Mesenchymal stem cell (in vitro differentiated cells and primary cell): Measurements from ENCODE around the gene HYAL2.

Experiments
- DNase-seq: peaks from one replicate; pipeline ENCODE4 v3.0.0-alpha.2; 2013
- H2AFZ ChIP-seq: one replicate; pipeline ENCODE4 v1.6.1; 2013; ENCODE audit warnings: low read depth, mild to moderate bottlenecking, control low read depth, inconsistent platforms, low read length, moderate library complexity
- H2AK5ac ChIP-seq: 2 replicates; pipeline ENCODE4 v1.6.1; 2013; ENCODE audit warnings: low read length, moderate library complexity, mild to moderate bottlenecking, inconsistent platforms; ENCODE audit not compliant: severe bottlenecking
- H2BK120ac ChIP-seq: one replicate; pipeline ENCODE4 v1.6.1; 2013; ENCODE audit warnings: low read depth, mild to moderate bottlenecking, inconsistent platforms, low read length, moderate library complexity
- H2BK12ac ChIP-seq, 2 experiments: one replicate each; pipeline ENCODE4 v1.6.1; 2013; ENCODE audit warnings: inconsistent platforms in 2 of 2, low read length in 2 of 2, mild to moderate bottlenecking in 2 of 2, moderate library complexity in 2 of 2, control low read depth in 1 of 2
- H2BK15ac ChIP-seq: one replicate; pipeline ENCODE4 v1.6.1; 2013; ENCODE audit warnings: mild to moderate bottlenecking, low read depth, inconsistent platforms; ENCODE audit not compliant: poor library complexity, severe bottlenecking
- H2BK5ac ChIP-seq: 2 replicates; pipeline ENCODE4 v1.6.1; 2013; ENCODE audit warnings: low read depth, mild to moderate bottlenecking, low read length, control low read depth, inconsistent platforms; ENCODE audit not compliant: poor library complexity, severe bottlenecking
- H3K14ac ChIP-seq, 2 experiments: one replicate each; pipeline ENCODE4 v1.6.1; 2013; ENCODE audit warnings: inconsistent platforms in 2 of 2, low read length in 2 of 2, control low read depth in 1 of 2, mild to moderate bottlenecking in 1 of 2, moderate library complexity in 1 of 2
- H3K18ac ChIP-seq, 2 experiments: one replicate each; pipeline ENCODE4 v1.6.1; 2013; ENCODE audit warnings: inconsistent platforms in 2 of 2, low read length in 2 of 2, control low read depth in 1 of 2, low read depth in 1 of 2, mild to moderate bottlenecking in 1 of 2
- H3K23ac ChIP-seq, 2 experiments: one replicate each; pipeline ENCODE4 v1.6.1; 2013; ENCODE audit warnings: inconsistent platforms in 2 of 2, low read length in 2 of 2, mild to moderate bottlenecking in 2 of 2, moderate library complexity in 2 of 2, control low read depth in 1 of 2
- H3K27ac ChIP-seq: 2 replicates; pipeline ENCODE4 v1.5.1; 2013; ENCODE audit warnings: mild to moderate bottlenecking, moderate library complexity, low read length, control low read depth, inconsistent platforms; ENCODE audit not compliant: poor library complexity, severe bottlenecking
- H3K27me3 ChIP-seq, 2 experiments: 2 replicates each; pipeline versions ENCODE4 v1.6.1 to v1.7.0; 2013; ENCODE audit warnings: low read length in 2 of 2, mild to moderate bottlenecking in 2 of 2, moderate library complexity in 2 of 2, control low read depth in 1 of 2, inconsistent platforms in 1 of 2; ENCODE audit not compliant: control insufficient read depth in 1 of 2, insufficient read depth in 1 of 2
- H3K36me3 ChIP-seq, 2 experiments: 2 replicates each; pipeline versions ENCODE4 v1.6.1 to v1.7.0; 2013; ENCODE audit warnings: low read length in 2 of 2, control low read depth in 1 of 2, inconsistent platforms in 1 of 2, low read depth in 1 of 2, mild to moderate bottlenecking in 1 of 2; ENCODE audit not compliant: insufficient read depth in 2 of 2, control insufficient read depth in 1 of 2
- H3K4ac ChIP-seq, 2 experiments: one replicate each; pipeline ENCODE4 v1.6.1; 2013; ENCODE audit warnings: inconsistent platforms in 2 of 2, low read length in 2 of 2, mild to moderate bottlenecking in 2 of 2, moderate library complexity in 2 of 2, control low read depth in 1 of 2, low read depth in 1 of 2
- H3K4me1 ChIP-seq: 2 replicates; pipeline ENCODE4 v1.6.1; 2013; ENCODE audit warnings: low read depth, low read length, control low read depth; ENCODE audit not compliant: control insufficient read depth, insufficient read depth
- H3K4me2 ChIP-seq: 2 replicates; pipeline ENCODE4 v1.6.1; 2013; ENCODE audit warnings: low read length, mild to moderate bottlenecking, inconsistent platforms; ENCODE audit not compliant: poor library complexity, severe bottlenecking
- H3K4me3 ChIP-seq, 2 experiments: 2 replicates each; pipeline versions ENCODE4 v1.5.1 to v1.7.0; 2013; ENCODE audit warnings: low read length in 2 of 2, mild to moderate bottlenecking in 2 of 2, control low read depth in 1 of 2, low read depth in 1 of 2; ENCODE audit not compliant: insufficient read depth in 1 of 2
- H3K79me1 ChIP-seq: replicated peaks from 2 replicates; pipeline ENCODE4 v1.6.1; 2013; ENCODE audit warnings: mild to moderate bottlenecking, control low read depth, low read length, inconsistent platforms; ENCODE audit not compliant: poor library complexity, severe bottlenecking
- H3K9ac ChIP-seq: 2 replicates; pipeline ENCODE4 v1.7.0; 2013; ENCODE audit warnings: mild to moderate bottlenecking, low read length, moderate library complexity
- H3K9me3 ChIP-seq: 2 replicates; pipeline ENCODE4 v1.7.0; 2013; ENCODE audit warnings: mild to moderate bottlenecking, low read length; ENCODE audit not compliant: control insufficient read depth
- H4K8ac ChIP-seq: one replicate; pipeline ENCODE4 v1.6.1; 2013; ENCODE audit warnings: inconsistent platforms, mild to moderate bottlenecking, low read length, moderate library complexity
- H4K91ac ChIP-seq: one replicate; pipeline ENCODE4 v1.6.1; 2013; ENCODE audit warnings: mild to moderate bottlenecking, low read length, inconsistent platforms
- WGBS: methylation state at CpG from one replicate; pipeline ENCODE4 v1.1.7; 2013; ENCODE audit warnings: mixed read lengths; 5-methylcytosine and 5-hydroxymethylcytosine counted together

The HYAL2 gene

GRCh38 chr3:50320853-50321335, 1.7 kb downstream of the HYAL2 start:
- peak overlapping the region; percentile 81 for H2AFZ ChIP-seq
- no peaks in the 10 kb centered on the region for H3K9me3 ChIP-seq
- peak overlapping the region; percentile 60 for H3K4me2 ChIP-seq
- H3K4me3 ChIP-seq, result peak overlapping the region; percentile 78 to 88
- WGBS, result 0% methylated on average over 32 of the region's 45 CpGs
- peaks cover 51 to 57% of the 10 kb centered on the region in 2 experiments for H3K36me3 ChIP-seq
- peak overlapping the region; percentile 92 to 99 for H3K18ac ChIP-seq
- peak overlapping the region; percentile 100 for H2BK120ac ChIP-seq
- peak overlapping the region; percentile 64 for H4K91ac ChIP-seq
- peak overlapping the region; percentile 85 for H4K8ac ChIP-seq
- H3K23ac ChIP-seq, result no peak overlapping the region
- H3K27me3 ChIP-seq, result no peaks in the 10 kb centered on the region
- peak overlapping the region; percentile 76 for H2BK5ac ChIP-seq
- H3K27ac ChIP-seq, result peak overlapping the region; percentile 85
- peak overlapping the region in 1 of 2 experiments; percentile 81 for H2BK12ac ChIP-seq
- peak overlapping the region; percentile 99 for H3K9ac ChIP-seq
- peak overlapping the region; percentile 70 for H2BK15ac ChIP-seq
- H3K4me1 ChIP-seq, result peaks cover 57% of the 10 kb centered on the region
- DNase-seq, result peak; percentile 77
- H2AK5ac ChIP-seq, result peak overlapping the region; percentile 37
- H3K4ac ChIP-seq, result peak overlapping the region; percentile 55 to 75
- peaks cover 37% of the 10 kb centered on the region for H3K79me1 ChIP-seq
- peak overlapping the region in 1 of 2 experiments; percentile 87 for H3K14ac ChIP-seq

DNA sequence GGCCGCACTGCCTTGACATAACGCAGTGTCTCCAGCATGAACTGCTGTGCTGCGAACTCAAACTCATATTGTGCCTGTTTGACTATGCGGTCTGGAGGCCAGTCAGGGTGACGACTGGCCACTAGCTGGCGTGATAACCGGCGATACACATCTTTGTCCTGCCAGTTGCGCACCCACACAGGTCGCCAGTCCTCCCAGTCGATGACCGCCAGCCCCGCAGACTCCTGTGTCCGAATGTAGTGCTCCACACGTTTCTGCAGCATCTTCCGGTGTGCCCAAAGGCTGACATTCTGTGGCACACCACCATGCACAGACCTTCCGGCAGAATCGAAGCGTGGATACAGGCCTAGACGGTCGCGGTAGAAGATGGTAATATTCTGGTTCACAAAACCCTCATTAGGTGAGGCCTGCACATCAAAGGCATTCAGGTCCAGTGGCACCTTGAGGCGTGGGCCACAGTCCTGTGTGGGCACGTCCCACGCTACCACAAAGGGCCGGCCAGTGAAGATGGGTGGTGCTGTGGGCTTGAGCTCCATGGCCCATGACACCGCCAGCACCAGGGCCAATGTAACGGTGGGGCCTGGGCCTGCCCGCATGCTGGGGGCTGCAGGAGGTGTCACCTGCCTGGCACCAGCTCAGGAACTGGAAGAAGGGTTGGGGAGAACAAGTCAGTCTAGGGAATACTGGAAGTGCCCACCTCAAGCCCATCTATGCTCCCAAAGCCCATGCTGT, 2.5 kb downstream of the HYAL2 start:
- Histone ChIP-seq H3K4me3 (peak overlapping the region; percentile 78 to 88), H2BK15ac (no peak overlapping the region), H3K4me2 (peak overlapping the region; percentile 60), H3K9me3 (no peaks in the 10 kb centered on the region), H3K9ac (peak overlapping the region; percentile 99), H2BK120ac (no peak overlapping the region), H3K14ac (peak overlapping the region in 1 of 2 experiments; percentile 90), H3K4me1 (peaks cover 57% of the 10 kb centered on the region), H3K79me1 (peaks cover 38% of the 10 kb centered on the region), H3K27me3 (no peaks in the 10 kb centered on the region), H3K36me3 (peaks cover 46 to 55% of the 10 kb centered on the region in 2 experiments), H3K23ac (peak overlapping the region in 1 of 2 experiments; percentile 47), H2AK5ac (no peak overlapping the region), H4K8ac (no peak overlapping the region), H2BK12ac (peak overlapping the region in 1 of 2 experiments; percentile 80), H3K4ac (peak overlapping the region in 1 of 2 experiments; percentile 47), H4K91ac (peak overlapping the region; percentile 79), H3K27ac (peak overlapping the region; percentile 85), H2AFZ (no peak overlapping the region), H3K18ac (peak overlapping the region in 1 of 2 experiments; percentile 64), H2BK5ac (no peak overlapping the region)
- DNase-seq, result no peak
- 92% methylated on average over 29 of the region's 29 CpGs for WGBS

GRCh38 chr3:50319181-50319893, 3.2 kb downstream of the HYAL2 start:
- Histone ChIP-seq H3K14ac (no peak overlapping the region), H2AK5ac (no peak overlapping the region), H2BK120ac (no peak overlapping the region), H2BK15ac (no peak overlapping the region), H4K91ac (no peak overlapping the region), H3K9ac (peak overlapping the region; percentile 99), H3K79me1 (peaks cover 44% of the 10 kb centered on the region), H3K27ac (no peak overlapping the region), H2AFZ (no peak overlapping the region), H3K4ac (no peak overlapping the region), H3K4me2 (no peak overlapping the region), H4K8ac (no peak overlapping the region), H3K9me3 (no peaks in the 10 kb centered on the region), H3K4me3 (peak overlapping the region in 1 of 2 experiments; percentile 88), H2BK12ac (no peak overlapping the region), H3K18ac (no peak overlapping the region), H2BK5ac (no peak overlapping the region), H3K23ac (no peak overlapping the region), H3K4me1 (peaks cover 59% of the 10 kb centered on the region), H3K27me3 (no peaks in the 10 kb centered on the region), H3K36me3 (peaks cover 47 to 58% of the 10 kb centered on the region in 2 experiments)
- WGBS, result 96% methylated on average over 16 of the region's 16 CpGs
- DNase-seq, result no peak

- H2BK12ac ChIP-seq, result no peak overlapping the region
- no peaks in the 10 kb centered on the region for H3K9me3 ChIP-seq
- no peak overlapping the region for H2BK120ac ChIP-seq
- peak overlapping the region; percentile 6 for H3K9ac ChIP-seq
- no peak overlapping the region for H3K4me3 ChIP-seq
- H3K4me2 ChIP-seq, result no peak overlapping the region
- no peak overlapping the region for H3K14ac ChIP-seq
- H2BK15ac ChIP-seq, result peak overlapping the region; percentile 12
- H3K36me3 ChIP-seq, result peaks cover 47 to 53% of the 10 kb centered on the region in 2 experiments
- no peak for DNase-seq
- no peaks in the 10 kb centered on the region for H3K27me3 ChIP-seq
- H2BK5ac ChIP-seq, result no peak overlapping the region
- peak overlapping the region; percentile 31 for H4K8ac ChIP-seq
- no peak overlapping the region for H3K23ac ChIP-seq
- no peak overlapping the region for H3K18ac ChIP-seq
- peaks cover 56% of the 10 kb centered on the region for H3K4me1 ChIP-seq
- H2AK5ac ChIP-seq, result no peak overlapping the region
- H4K91ac ChIP-seq, result no peak overlapping the region
- no peak overlapping the region for H3K4ac ChIP-seq
- H2AFZ ChIP-seq, result no peak overlapping the region
- H3K79me1 ChIP-seq, result peaks cover 44% of the 10 kb centered on the region
- WGBS, result 88% methylated on average over 10 of the region's 10 CpGs
- no peak overlapping the region for H3K27ac ChIP-seq
These were observed 3.9 kb downstream of the HYAL2 start for GRCh38 chr3:50318615-50319014.
